ELR (cell line): ENCODE data around the gene RAPGEF4.
A peak's percentile ranks its signal among the peaks of the same experiment; 100 is the strongest.
"Not testable (repeated sequence)": the region's sequence is repeated elsewhere in the genome, so short reads cannot be mapped to it uniquely, and the experiment has no call there.

Experiments
- DNase-seq: peaks from one replicate; pipeline ENCODE4 v3.0.0-alpha.2; 2015; ENCODE audit warnings: low read depth

RAPGEF4 gene

GRCh38 chr2:173064151-173064805 is 328.6 kb downstream of the RAPGEF4 start:
- DNase-seq: no peak

GRCh38 chr2:173066887-173067676 is 331.4 kb downstream of the RAPGEF4 start:
- DNase-seq: no peak

- DNase-seq: peak; percentile 34
These were observed 339.6 kb downstream of the RAPGEF4 start for GRCh38 chr2:173075056-173075780.

- peak; percentile 84 for DNase-seq
These were observed 340.3 kb downstream of the RAPGEF4 start, which contains the start of gene MAP3K20 for GRCh38 chr2:173075781-173076580. Gene MAP3K20 (plus strand): TSS chr2:173075846. CDS start chr2:173091032, 15,186 bp downstream.

GRCh38 chr2:173076581-173077345 is 341.1 kb downstream of the RAPGEF4 start:
- DNase-seq: peak; percentile 68

- DNase-seq: peak; percentile 68
These were observed 342.0 kb downstream of the RAPGEF4 start for GRCh38 chr2:173077506-173078177.

- DNase-seq: peak; percentile 61
These were observed 343.5 kb downstream of the RAPGEF4 start for GRCh38 chr2:173079141-173079540.

- peak; percentile 98 for DNase-seq
These were observed 344.6 kb downstream of the RAPGEF4 start for GRCh38 chr2:173079973-173080860.

GRCh38 chr2:173086518-173087213 is 351.0 kb downstream of the RAPGEF4 start:
- peak; percentile 51 for DNase-seq

GRCh38 chr2:173087214-173087581 is 351.6 kb downstream of the RAPGEF4 start:
- peak; percentile 50 for DNase-seq

GRCh38 chr2:173087793-173088496 is 352.3 kb downstream of the RAPGEF4 start:
- DNase-seq: no peak

- peak; percentile 78 for DNase-seq
These were observed 354.7 kb downstream of the RAPGEF4 start for GRCh38 chr2:173090276-173090877.

GRCh38 chr2:173090973-173091660 is 355.5 kb downstream of the RAPGEF4 start:
- DNase-seq: no peak

- no peak for DNase-seq
These were observed 356.3 kb downstream of the RAPGEF4 start for GRCh38 chr2:173091910-173092309.

GRCh38 chr2:173092844-173093402 is 357.3 kb downstream of the RAPGEF4 start:
- DNase-seq: no peak

GRCh38 chr2:173093617-173094016 is 358.0 kb downstream of the RAPGEF4 start:
- DNase-seq: not testable (repeated sequence)

GRCh38 chr2:173094731-173095130 is 359.1 kb downstream of the RAPGEF4 start:
- no peak for DNase-seq
